Measurements from ENCODE around the gene FAM3B.

DNA sequence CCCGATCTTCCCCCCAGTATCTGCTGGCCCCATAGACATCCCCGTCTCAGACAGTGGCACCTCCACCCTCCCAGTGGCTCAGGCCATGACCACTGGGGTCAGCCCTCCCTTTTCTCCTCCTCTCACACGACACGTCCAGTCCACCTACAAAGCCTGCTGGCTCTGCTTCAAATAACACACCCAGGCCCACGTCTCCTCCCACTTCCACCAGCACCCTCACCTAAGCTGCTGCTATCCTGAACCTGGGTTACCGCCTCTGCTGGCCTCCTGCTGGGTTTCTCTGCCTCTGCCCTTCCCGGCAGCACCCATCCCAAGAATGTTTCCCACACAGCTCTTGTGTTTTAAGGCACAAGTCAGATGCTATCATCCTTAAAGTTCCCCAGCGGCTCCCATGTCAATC lies 71.2 kb downstream of the FAM3B start:
- TF ChIP-seq, protein P1, sequence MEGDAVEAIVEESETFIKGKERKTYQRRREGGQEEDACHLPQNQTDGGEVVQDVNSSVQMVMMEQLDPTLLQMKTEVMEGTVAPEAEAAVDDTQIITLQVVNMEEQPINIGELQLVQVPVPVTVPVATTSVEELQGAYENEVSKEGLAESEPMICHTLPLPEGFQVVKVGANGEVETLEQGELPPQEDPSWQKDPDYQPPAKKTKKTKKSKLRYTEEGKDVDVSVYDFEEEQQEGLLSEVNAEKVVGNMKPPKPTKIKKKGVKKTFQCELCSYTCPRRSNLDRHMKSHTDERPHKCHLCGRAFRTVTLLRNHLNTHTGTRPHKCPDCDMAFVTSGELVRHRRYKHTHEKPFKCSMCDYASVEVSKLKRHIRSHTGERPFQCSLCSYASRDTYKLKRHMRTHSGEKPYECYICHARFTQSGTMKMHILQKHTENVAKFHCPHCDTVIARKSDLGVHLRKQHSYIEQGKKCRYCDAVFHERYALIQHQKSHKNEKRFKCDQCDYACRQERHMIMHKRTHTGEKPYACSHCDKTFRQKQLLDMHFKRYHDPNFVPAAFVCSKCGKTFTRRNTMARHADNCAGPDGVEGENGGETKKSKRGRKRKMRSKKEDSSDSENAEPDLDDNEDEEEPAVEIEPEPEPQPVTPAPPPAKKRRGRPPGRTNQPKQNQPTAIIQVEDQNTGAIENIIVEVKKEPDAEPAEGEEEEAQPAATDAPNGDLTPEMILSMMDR (IDR thresholded peaks at IDR 0.05) = no peak
- no peak for TF ChIP-seq POLR2AphosphoS5 (IDR thresholded peaks at IDR 0.05; ENCODE audit: low read depth, low read length)
